Measurements from ENCODE around the gene KRT32.
A peak's percentile ranks its signal among the peaks of the same experiment; 100 is the strongest.

The KRT32 gene

GRCh38 chr17:41417576-41418015, 49.6 kb downstream of the KRT32 start:
- peak; percentile 33 for TF ChIP-seq CTCF (conservative IDR thresholded peaks at IDR 0.05; ENCODE audit: control insufficient read depth, insufficient read depth, low read depth, low read length)
- DNase-seq (ENCODE audit: low read depth) = no peak
- H3K4me3 ChIP-seq (ENCODE audit: control insufficient read depth, low read depth, low read length) = no peak overlapping the region

GRCh38 chr17:41417127-41417526, 50.1 kb downstream of the KRT32 start:
- no peak for TF ChIP-seq CTCF (conservative IDR thresholded peaks at IDR 0.05; ENCODE audit: control insufficient read depth, insufficient read depth, low read depth, low read length)
- no peak overlapping the region for H3K4me3 ChIP-seq (ENCODE audit: control insufficient read depth, low read depth, low read length)

GRCh38 chr17:41416479-41416878, 50.7 kb downstream of the KRT32 start:
- no peak overlapping the region for H3K4me3 ChIP-seq (ENCODE audit: control insufficient read depth, low read depth, low read length)
- no peak for TF ChIP-seq CTCF (conservative IDR thresholded peaks at IDR 0.05; ENCODE audit: control insufficient read depth, insufficient read depth, low read depth, low read length)
- DNase-seq (ENCODE audit: low read depth) = no peak

More at GRCh38 chr17:41417127-41417526, 50.1 kb downstream of the KRT32 start:
- DNase-seq (ENCODE audit: low read depth) = no peak

- H3K4me3 ChIP-seq (ENCODE audit: control insufficient read depth, low read depth, low read length) = no peak overlapping the region
- no peak for TF ChIP-seq CTCF (conservative IDR thresholded peaks at IDR 0.05; ENCODE audit: control insufficient read depth, insufficient read depth, low read depth, low read length)
- no peak for DNase-seq (ENCODE audit: low read depth)
Measured at GRCh38 chr17:41415833-41416335, 51.3 kb downstream of the KRT32 start.

GRCh38 chr17:41415411-41415810, 51.8 kb downstream of the KRT32 start:
- DNase-seq (ENCODE audit: low read depth) = no peak
- no peak for TF ChIP-seq CTCF (conservative IDR thresholded peaks at IDR 0.05; ENCODE audit: control insufficient read depth, insufficient read depth, low read depth, low read length)

GRCh38 chr17:41413982-41414381, 53.2 kb downstream of the KRT32 start:
- DNase-seq (ENCODE audit: low read depth) = no peak
- no peak for TF ChIP-seq CTCF (conservative IDR thresholded peaks at IDR 0.05; ENCODE audit: control insufficient read depth, insufficient read depth, low read depth, low read length)
- H3K4me3 ChIP-seq (ENCODE audit: control insufficient read depth, low read depth, low read length) = no peak overlapping the region

More at GRCh38 chr17:41415411-41415810, 51.8 kb downstream of the KRT32 start:
- H3K4me3 ChIP-seq (ENCODE audit: control insufficient read depth, low read depth, low read length) = no peak overlapping the region
